NOMO-1 (cell line): ENCODE measurements around the gene TSPYL6.

Source experiments
- DNase-seq, 2 experiments: peaks; one replicate each; lab custom pipeline; 2025; ENCODE audit not compliant: unreplicated experiment in 2 of 2; lab: John Stamatoyannopoulos, UW

TSPYL6 gene

GRCh38 chr2:54259413-54260240 is 3.6 kb upstream of the TSPYL6 start:
- no peak for DNase-seq

DNA sequence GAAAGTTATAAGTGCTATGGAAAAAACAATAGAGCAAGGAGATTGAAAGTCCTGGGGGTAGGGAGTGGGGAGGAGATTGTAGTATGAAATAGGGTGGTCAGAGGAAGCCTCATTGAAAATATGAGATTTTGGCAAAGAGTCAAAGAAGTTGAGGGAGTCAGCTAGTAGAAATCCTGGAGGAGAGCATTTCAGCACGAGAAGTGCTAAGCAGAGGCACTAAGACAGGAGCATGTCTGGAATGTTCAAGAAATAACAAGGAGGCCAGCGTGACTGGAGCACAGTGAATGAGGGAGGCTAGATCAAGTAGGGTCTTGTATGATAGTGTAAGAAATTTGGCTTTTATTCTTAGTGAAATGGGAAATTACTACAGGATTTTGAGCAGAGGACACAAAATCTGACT is 2.1 kb upstream of the TSPYL6 start:
- DNase-seq: no peak

DNA sequence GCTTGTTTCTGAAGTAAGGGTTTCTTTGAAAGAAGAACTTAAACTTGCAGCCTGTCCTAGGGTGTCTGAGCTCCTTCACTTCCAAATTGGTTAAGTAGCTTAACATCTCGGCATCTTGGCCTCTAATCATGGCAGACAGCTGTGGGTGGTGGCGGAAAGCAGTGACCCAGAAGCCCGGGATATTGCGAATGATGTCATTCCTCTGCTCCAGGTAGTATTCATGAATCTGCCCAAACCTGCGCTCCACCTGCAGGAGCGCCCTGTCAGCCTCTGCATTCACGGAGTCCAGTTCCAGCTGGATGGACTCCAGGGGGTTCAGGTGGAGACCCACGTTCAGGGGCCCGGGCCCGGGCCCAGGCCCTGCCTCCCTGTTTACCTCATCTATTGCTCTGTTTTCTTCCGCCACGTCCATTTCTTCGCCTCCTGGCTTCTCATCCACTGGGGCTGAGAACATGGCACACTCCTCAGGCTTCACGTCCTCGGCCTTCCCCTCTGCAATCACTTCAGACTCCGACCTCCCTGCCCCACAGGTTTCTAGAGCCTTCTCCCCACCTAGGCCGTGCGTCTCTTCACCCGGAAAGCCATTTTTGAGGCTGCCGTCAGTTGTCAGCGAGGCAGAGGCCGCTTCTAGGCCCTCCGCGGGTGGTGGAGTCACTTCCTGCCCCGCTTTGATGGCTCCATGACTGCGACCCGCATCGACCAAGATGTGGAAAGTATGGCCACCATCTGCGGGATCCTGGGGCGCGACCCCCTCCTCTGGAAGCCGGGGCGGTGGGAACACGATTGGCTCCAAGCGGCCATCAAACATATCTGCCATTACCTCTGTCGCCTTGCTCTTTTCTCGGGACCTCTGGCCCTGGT is 569 bp downstream of the TSPYL6 start:
- no peak for DNase-seq

DNA sequence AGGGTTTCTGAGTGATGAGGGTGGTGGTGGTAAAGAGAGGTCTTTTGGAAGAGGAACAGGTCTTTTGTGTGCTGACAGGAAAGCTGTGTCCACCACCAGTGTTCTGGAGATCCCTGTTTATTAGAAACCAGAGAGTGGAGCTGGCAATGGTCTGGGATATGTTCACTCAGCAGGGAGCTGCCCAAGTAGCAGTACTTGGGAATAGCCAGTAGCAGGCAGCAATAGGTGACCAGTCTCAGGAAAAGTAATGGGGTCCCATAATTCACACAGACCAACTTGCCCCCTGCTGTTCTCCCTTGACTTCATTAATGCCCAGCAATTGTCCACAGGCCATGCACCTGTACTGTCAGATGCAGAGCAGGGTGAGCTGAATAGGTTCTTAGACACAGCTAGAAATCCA is 1.8 kb downstream of the TSPYL6 start:
- no peak for DNase-seq

DNA sequence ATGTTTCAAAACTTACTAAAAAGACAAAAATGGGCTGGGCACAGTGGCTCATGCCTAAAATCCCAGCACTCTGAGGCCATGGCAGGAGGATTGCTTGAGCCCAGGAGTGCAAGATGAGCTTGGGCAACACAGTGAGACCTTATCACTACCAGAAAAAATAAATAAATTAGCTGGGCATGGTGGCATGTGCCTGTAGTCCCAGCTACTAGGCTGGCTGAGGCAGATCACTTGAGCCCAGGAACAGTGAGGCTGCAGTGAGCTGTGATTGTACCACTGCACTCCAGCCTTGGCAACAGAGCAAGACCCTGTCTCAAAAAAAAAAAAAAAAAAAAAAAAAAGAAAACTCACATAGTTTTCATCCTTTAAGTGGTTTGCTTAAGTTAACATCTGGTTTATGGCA is 6.4 kb downstream of the TSPYL6 start:
- DNase-seq: no peak

DNA sequence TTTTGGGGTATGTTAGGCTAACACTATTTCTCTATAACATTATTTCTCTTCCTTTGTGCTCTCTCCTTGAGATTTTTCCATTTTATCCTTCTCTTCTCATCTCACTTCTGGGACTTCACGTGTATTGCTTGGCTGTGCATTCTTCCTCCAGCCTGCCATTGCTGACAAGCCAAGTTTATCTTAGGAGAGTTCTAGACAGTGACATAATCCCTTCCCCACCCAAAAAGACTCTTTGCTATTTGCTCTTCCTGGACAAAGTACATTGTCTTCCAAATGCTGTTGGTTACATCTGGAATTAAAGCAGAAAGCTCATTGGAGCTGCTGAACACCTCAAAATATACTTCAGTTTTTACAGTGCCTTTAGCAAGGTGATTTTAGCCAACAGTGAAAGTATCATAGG is 8.9 kb downstream of the TSPYL6 start:
- DNase-seq: no peak

- no peak for DNase-seq
These were observed 15.2 kb downstream of the TSPYL6 start for GRCh38 chr2:54240515-54241469.

DNA sequence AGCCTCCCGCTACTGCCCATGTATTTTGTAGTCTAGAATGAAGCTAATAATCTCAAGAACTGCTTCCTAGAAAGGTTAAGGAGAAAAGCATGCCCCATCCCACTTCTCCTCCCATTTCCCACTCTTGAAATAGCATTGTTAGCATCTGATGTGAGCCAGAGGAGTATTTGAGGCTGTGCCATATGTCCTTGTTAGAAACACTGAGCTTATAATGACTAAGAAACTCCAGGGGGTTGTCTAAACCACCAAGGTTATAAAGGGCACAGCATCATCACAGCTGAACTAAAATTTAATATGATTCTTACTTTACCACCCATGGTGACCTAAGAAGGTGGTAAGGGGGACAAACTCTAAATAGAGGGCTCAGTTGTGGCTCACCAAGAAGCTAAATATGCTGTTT is 16.6 kb downstream of the TSPYL6 start:
- no peak for DNase-seq

DNA sequence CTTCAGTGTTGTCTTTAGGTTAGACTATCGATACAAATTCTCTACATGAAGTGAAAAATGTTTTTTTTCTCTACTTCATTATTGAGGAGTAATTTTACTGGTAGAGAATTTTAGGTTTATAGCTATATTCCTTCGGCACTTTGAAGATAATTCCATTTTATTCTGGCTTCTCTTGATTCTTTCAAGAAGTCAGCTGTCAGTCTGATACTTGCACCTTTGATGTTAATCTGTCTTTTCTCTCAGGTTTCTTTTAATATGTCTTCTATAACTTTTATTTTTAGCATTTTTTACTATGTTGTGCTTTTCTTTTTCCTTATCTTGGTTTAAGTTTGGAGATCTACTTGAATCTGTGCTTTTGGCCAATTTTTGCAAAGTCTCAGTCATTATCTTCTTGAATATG is 18.6 kb downstream of the TSPYL6 start:
- DNase-seq: no peak

- no peak for DNase-seq
These were observed 22.0 kb downstream of the TSPYL6 start for GRCh38 chr2:54233832-54234649.

DNA sequence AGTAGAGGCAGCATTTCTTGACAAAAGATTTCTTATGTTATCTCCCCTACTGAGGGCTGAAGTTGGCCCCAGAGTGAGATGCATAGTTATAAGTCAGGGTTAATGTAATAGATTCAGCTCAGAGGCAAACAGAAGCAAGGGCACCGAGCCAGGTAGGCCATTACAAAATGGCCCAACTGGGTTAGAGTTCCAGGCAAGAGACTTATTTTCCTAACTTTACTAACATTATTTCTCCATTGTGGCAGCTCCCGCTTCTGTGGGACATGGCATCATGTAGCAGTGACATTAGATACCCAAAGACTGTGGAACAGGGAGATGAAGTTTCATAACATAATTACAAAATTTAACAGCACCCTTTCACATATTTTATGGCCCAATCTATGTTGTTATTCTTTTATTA is 27.1 kb downstream of the TSPYL6 start:
- DNase-seq: no peak

GRCh38 chr2:54227798-54228197 is 28.2 kb downstream of the TSPYL6 start:
- DNase-seq: no peak

DNA sequence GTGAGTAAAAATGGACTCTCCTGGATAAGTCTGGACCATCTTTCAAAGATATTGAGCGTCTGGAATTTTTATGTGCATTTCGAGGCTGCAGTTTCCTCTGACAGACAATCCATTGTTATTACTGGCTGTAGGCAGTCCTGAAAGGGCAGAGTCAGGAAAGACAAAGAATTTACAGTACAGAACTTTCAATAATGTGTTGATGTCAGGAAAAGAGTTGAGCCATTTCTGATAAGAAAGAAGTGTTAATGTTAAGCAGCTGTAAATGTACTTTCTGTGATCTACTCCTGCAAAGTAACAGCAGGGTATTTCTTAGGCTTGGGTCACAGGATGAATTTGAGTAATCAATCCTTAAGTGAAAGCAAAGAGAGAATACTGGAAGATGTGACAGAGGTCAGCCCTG is 29.8 kb downstream of the TSPYL6 start:
- DNase-seq: no peak

- no peak for DNase-seq
These were observed 31.0 kb downstream of the TSPYL6 start for GRCh38 chr2:54224997-54225396.

DNA sequence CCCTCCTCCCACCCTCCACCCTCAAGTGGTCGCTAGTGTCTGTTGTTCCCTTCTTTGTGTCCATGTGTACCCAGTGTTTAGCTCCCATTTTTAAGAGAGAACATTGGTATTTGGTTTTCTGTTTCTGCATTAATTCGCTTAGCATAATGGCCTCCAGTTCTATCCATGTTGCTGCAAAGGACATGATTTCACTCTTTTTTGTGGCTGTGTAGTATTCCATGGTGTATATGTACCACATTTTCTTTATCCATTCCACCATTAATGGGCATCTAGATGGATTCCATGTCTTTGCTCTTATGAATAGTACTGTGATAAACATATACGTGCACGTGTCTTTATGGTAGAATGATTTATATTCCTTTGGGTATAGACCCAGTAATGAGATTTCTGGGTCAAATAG is 42.9 kb downstream of the TSPYL6 start:
- DNase-seq: no peak

- DNase-seq: no peak
These were observed 43.6 kb downstream of the TSPYL6 start for GRCh38 chr2:54212456-54212855.

- DNase-seq: no peak
These were observed 46.6 kb downstream of the TSPYL6 start for GRCh38 chr2:54209379-54209778.

- no peak for DNase-seq
These were observed 47.4 kb downstream of the TSPYL6 start for GRCh38 chr2:54208364-54209240.

- DNase-seq: no peak
These were observed 48.3 kb downstream of the TSPYL6 start for GRCh38 chr2:54207666-54208195.
